HL-60 (cell line): ENCODE results near the gene FAM170B.

Experiments used
- DNase-seq, 2 experiments: peaks; one replicate each; pipeline ENCODE4 v3.0.0-alpha.2; 2010 to 2020; ENCODE audit warnings: low read depth in 1 of 2, low spot score in 1 of 2
- H3K27ac ChIP-seq: fragments of 250-450 bp; sonication (Bioruptor Pico); replicated peaks from 2 replicates; pipeline ENCODE4 v1.5.1; 2020; ENCODE audit warnings: mild to moderate bottlenecking, moderate library complexity
- H3K27me3 ChIP-seq: fragments of 250-450 bp; sonication (Bioruptor Pico); 2 replicates; pipeline ENCODE4 v1.5.1; 2021; ENCODE audit warnings: mild to moderate bottlenecking, moderate library complexity; ENCODE audit not compliant: insufficient read depth, poor library complexity, severe bottlenecking
- H3K4me3 ChIP-seq: replicated peaks from 2 replicates; pipeline ENCODE4 v1.5.1; 2011; ENCODE audit warnings: mild to moderate bottlenecking, control low read depth, low read length; ENCODE audit not compliant: insufficient read depth
- CTCF ChIP-seq: IDR thresholded peaks from one replicate; pipeline ENCODE4 v1.5.1; 2011; ENCODE audit warnings: low read length, control low read depth, inconsistent platforms; ENCODE audit not compliant: insufficient read depth
- GABPA ChIP-seq: IDR thresholded peaks from 2 replicates; pipeline ENCODE4 v1.6.1; 2012; ENCODE audit warnings: low read depth
- POLR2AphosphoS5 ChIP-seq: IDR thresholded peaks from 2 replicates; pipeline ENCODE4 v1.6.1; 2012; ENCODE audit warnings: low read depth
- REST ChIP-seq: IDR thresholded peaks from 2 replicates; pipeline ENCODE4 v1.6.1; 2012; ENCODE audit warnings: low read depth; ENCODE audit not compliant: insufficient replicate concordance
- SPI1 ChIP-seq: IDR thresholded peaks from 2 replicates; pipeline ENCODE4 v1.6.1; 2012; ENCODE audit warnings: low read depth, mild to moderate bottlenecking, borderline replicate concordance

The FAM170B gene

GRCh38 chr10:49152037-49152436 is 18.2 kb upstream of the FAM170B start:
- no peak for TF ChIP-seq SPI1
- TF ChIP-seq POLR2AphosphoS5 = no peak
- no peak for TF ChIP-seq REST
- no peak for TF ChIP-seq GABPA
- TF ChIP-seq CTCF = no peak
- Histone ChIP-seq H3K27me3 (no peaks in the 10 kb centered on the region), H3K27ac (no peak overlapping the region), H3K4me3 (no peak overlapping the region)
- DNase-seq = no peak

- DNase-seq = no peak
- Histone ChIP-seq H3K4me3 (no peak overlapping the region), H3K27me3 (no peaks in the 10 kb centered on the region), H3K27ac (no peak overlapping the region)
- TF ChIP-seq SPI1 (no peak), POLR2AphosphoS5 (no peak), REST (no peak), GABPA (no peak)
Observed at GRCh38 chr10:49151481-49151880, 17.7 kb upstream of the FAM170B start.

- Histone ChIP-seq H3K27ac (no peak overlapping the region), H3K27me3 (no peaks in the 10 kb centered on the region), H3K4me3 (no peak overlapping the region)
- no peak for DNase-seq
- TF ChIP-seq REST (no peak), CTCF (no peak), POLR2AphosphoS5 (no peak), GABPA (no peak), SPI1 (no peak)
Observed at GRCh38 chr10:49151025-49151445, 17.2 kb upstream of the FAM170B start.
